OCI-LY7 (cell line): Measurements from ENCODE around the gene BCAR1.

Source experiments
- CTCF ChIP-seq: fragments of 200-600 bp; sonication (generic); conservative IDR thresholded peaks from 2 replicates; pipeline ENCODE4 v1.5.1; 2014; ENCODE audit warnings: mild to moderate bottlenecking, antibody characterized with exemption, low read length, moderate library complexity, mixed read lengths
- EZH2phosphoT487 ChIP-seq: fragments of 200-600 bp; sonication (generic); IDR thresholded peaks from 2 replicates; pipeline ENCODE4 v1.6.1; 2018; ENCODE audit warnings: low read depth, borderline replicate concordance, mild to moderate bottlenecking, mixed run types, antibody characterized with exemption, low read length, moderate library complexity, mixed read lengths

- TF ChIP-seq CTCF (no peak), EZH2phosphoT487 (no peak)
Observed at GRCh38 chr16:75281826-75282225, 30.4 kb upstream of the BCAR1 start.
